IMR-90 (cell line): Measurements from ENCODE around the gene VEGFA. TPM values are rescaled to one million over a fixed set of nuclear protein-coding genes. Genes with fewer than 3 reads are reported as not detected.

Experiments used
- ATAC-seq: fragments of 200-7000 bp; cut with Tn5 transposase; 2 replicates; pipeline ENCODE4 v1.9.1; 2020; ENCODE audit warnings: low read depth, mild to moderate bottlenecking, moderate library complexity
- BruUV-seq: library from RNA; stranded (reverse); fragments of 400-500 nt; replicated peaks from 2 replicates; lab custom pipeline; 2021; lab: Mats Ljungman, UMichigan
- CTCF ChIA-PET: fragments of 300-600 bp; formaldehyde crosslinking; extraction: SDS; loops from one replicate; lab custom pipeline; 2021; ENCODE audit warnings: antibody characterized with exemption; lab: Yijun Ruan, JAX
- POLR2A ChIA-PET: fragments of 300-600 bp; sonication (Branson Sonifier 250); formaldehyde crosslinking; loops from one replicate; lab custom pipeline; 2022; ENCODE audit warnings: antibody characterized with exemption; ENCODE audit not compliant: unreplicated experiment; lab: Charles Lee
- DNase-seq: peaks from one replicate; pipeline ENCODE4 v3.0.0; 2013
- H2AFZ ChIP-seq: replicated peaks from 2 replicates; pipeline ENCODE3; 2013; ENCODE audit warnings: low read length, mild to moderate bottlenecking; ENCODE audit not compliant: poor library complexity
- H2AK5ac ChIP-seq: 2 replicates; pipeline ENCODE4 v1.6.1; 2013; ENCODE audit warnings: low read depth, low read length, inconsistent platforms
- H2AK9ac ChIP-seq: replicated peaks from 2 replicates; pipeline ENCODE3; 2013; ENCODE audit warnings: mild to moderate bottlenecking, low read depth, low read length, moderate library complexity; ENCODE audit not compliant: poor library complexity
- H2BK120ac ChIP-seq: 2 replicates; pipeline ENCODE4 v1.6.1; 2013; ENCODE audit warnings: low read depth, low read length, inconsistent platforms
- H2BK15ac ChIP-seq: 3 replicates; pipeline ENCODE4 v1.6.1; 2013; ENCODE audit warnings: low read depth, low read length, inconsistent platforms
- H2BK20ac ChIP-seq: 2 replicates; pipeline ENCODE4 v1.6.1; 2013; ENCODE audit warnings: low read depth, mild to moderate bottlenecking, inconsistent platforms, low read length, moderate library complexity
- H2BK5ac ChIP-seq: 2 replicates; pipeline ENCODE4 v1.6.1; 2013; ENCODE audit warnings: mild to moderate bottlenecking, low read depth, low read length, inconsistent platforms; ENCODE audit not compliant: poor library complexity, severe bottlenecking
- H3K14ac ChIP-seq: replicated peaks from 2 replicates; pipeline ENCODE4 v1.6.1; 2013; ENCODE audit warnings: low read depth, low read length, inconsistent platforms
- H3K18ac ChIP-seq: 2 replicates; pipeline ENCODE4 v1.6.1; 2013; ENCODE audit warnings: low read depth, low read length, control low read depth
- H3K23ac ChIP-seq: 2 replicates; pipeline ENCODE4 v1.6.1; 2013; ENCODE audit warnings: low read depth, low read length, inconsistent platforms
- H3K27ac ChIP-seq: 2 replicates; pipeline ENCODE4 v1.5.1; 2013; ENCODE audit warnings: mild to moderate bottlenecking, control low read depth, low read length; ENCODE audit not compliant: insufficient read depth
- H3K27me3 ChIP-seq: 2 replicates; pipeline ENCODE4 v1.6.1; 2013; ENCODE audit warnings: low read length; ENCODE audit not compliant: control insufficient read depth, insufficient read depth
- H3K36me3 ChIP-seq: 2 replicates; pipeline ENCODE4 v1.6.1; 2013; ENCODE audit warnings: low read length, mixed read lengths; ENCODE audit not compliant: control insufficient read depth, insufficient read depth
- H3K4ac ChIP-seq: 2 replicates; pipeline ENCODE4 v1.6.1; 2013; ENCODE audit warnings: low read depth, low read length, inconsistent platforms
- H3K4me1 ChIP-seq: 2 replicates; pipeline ENCODE4 v1.6.1; 2013; ENCODE audit warnings: low read length, mixed read lengths; ENCODE audit not compliant: control insufficient read depth, insufficient read depth
- H3K4me2 ChIP-seq: 2 replicates; pipeline ENCODE4 v1.6.1; 2013; ENCODE audit warnings: low read depth, mild to moderate bottlenecking, control low read depth, low read length, moderate library complexity
- H3K4me3 ChIP-seq: 2 replicates; pipeline ENCODE4 v1.5.1; 2013; ENCODE audit warnings: low read depth, mild to moderate bottlenecking, control low read depth, low read length, moderate library complexity; ENCODE audit not compliant: insufficient read depth
- H3K56ac ChIP-seq: 2 replicates; pipeline ENCODE4 v1.6.1; 2013; ENCODE audit warnings: low read length, inconsistent platforms; ENCODE audit not compliant: insufficient read depth; ENCODE audit errors: extremely low read depth
- H3K79me1 ChIP-seq, 2 experiments: 2 replicates each; pipeline ENCODE4 v1.6.1; 2013; ENCODE audit warnings: low read length in 2 of 2, inconsistent platforms in 1 of 2, low read depth in 1 of 2
- H3K9ac ChIP-seq: 2 replicates; pipeline ENCODE4 v1.6.1; 2013; ENCODE audit warnings: low read depth, low read length, control low read depth
- H3K9me1 ChIP-seq: 2 replicates; pipeline ENCODE4 v1.6.1; 2013; ENCODE audit warnings: low read length, inconsistent platforms; ENCODE audit not compliant: insufficient read depth
- H3K9me3 ChIP-seq: 2 replicates; pipeline ENCODE4 v1.6.1; 2013; ENCODE audit warnings: low read length; ENCODE audit not compliant: control insufficient read depth, insufficient read depth
- H4K20me1 ChIP-seq: 2 replicates; pipeline ENCODE4 v1.6.1; 2013; ENCODE audit warnings: low read length, inconsistent platforms; ENCODE audit not compliant: insufficient read depth
- H4K5ac ChIP-seq: 2 replicates; pipeline ENCODE4 v1.6.1; 2013; ENCODE audit warnings: mild to moderate bottlenecking, low read depth, low read length, control low read depth
- H4K8ac ChIP-seq, 2 experiments: 2 replicates each; pipeline ENCODE4 v1.6.1; 2013; ENCODE audit warnings: low read depth in 2 of 2, low read length in 2 of 2, control low read depth in 1 of 2, inconsistent platforms in 1 of 2
- H4K91ac ChIP-seq: 2 replicates; pipeline ENCODE4 v1.6.1; 2013; ENCODE audit warnings: low read depth, low read length, inconsistent platforms; ENCODE audit not compliant: insufficient read depth
- CEBPB ChIP-seq: IDR thresholded peaks from 2 replicates; pipeline ENCODE4 v1.6.1; 2012; ENCODE audit warnings: low read depth, low read length, improper control_type of control experiment
- CHD1 ChIP-seq: IDR thresholded peaks from 2 replicates; pipeline ENCODE4 v1.6.1; 2012; ENCODE audit warnings: low read depth, low read length, improper control_type of control experiment
- MAFK ChIP-seq: IDR thresholded peaks from 2 replicates; pipeline ENCODE4 v1.6.1; 2012; ENCODE audit warnings: low read depth, low read length, improper control_type of control experiment
- MAZ ChIP-seq: IDR thresholded peaks from 2 replicates; pipeline ENCODE4 v1.6.1; 2012; ENCODE audit warnings: low read depth, mild to moderate bottlenecking, low read length, improper control_type of control experiment, moderate library complexity, borderline replicate concordance
- POLR2A ChIP-seq: IDR thresholded peaks from 2 replicates; pipeline ENCODE4 v1.6.1; 2012; ENCODE audit warnings: mild to moderate bottlenecking, low read depth, low read length
- RAD21 ChIP-seq: IDR thresholded peaks from 2 replicates; pipeline ENCODE4 v1.6.1; 2012; ENCODE audit warnings: low read length, improper control_type of control experiment
- RCOR1 ChIP-seq: IDR thresholded peaks from 2 replicates; pipeline ENCODE4 v1.6.1; 2012; ENCODE audit warnings: mild to moderate bottlenecking, low read length, improper control_type of control experiment; ENCODE audit not compliant: insufficient replicate concordance
- RFX5 ChIP-seq: IDR thresholded peaks from 2 replicates; pipeline ENCODE4 v1.8.0; 2012; ENCODE audit warnings: low read depth, mild to moderate bottlenecking, low read length, moderate library complexity
- WGBS, 2 experiments: methylation state at CpG; one replicate each; pipeline versions ENCODE4 v1.1.5 to v1.1.7; 2013; ENCODE audit warnings: missing lambda C conversion rate in 2 of 2; ENCODE audit not compliant: insufficient read length in 1 of 2; ENCODE audit errors: extremely low coverage in 2 of 2; 5-methylcytosine and 5-hydroxymethylcytosine counted together
- dilution Hi-C: fragments of 300-500 bp; cut with HindIII; formaldehyde crosslinking; loops from one replicate; pipeline ENCODE4 v1.14.3; 2018; ENCODE audit warnings: low sequenced_read_pairs; ENCODE audit not compliant: unreplicated experiment
- in situ Hi-C: fragments of 300-500 bp; cut with MboI; formaldehyde crosslinking; loops from 3 replicates; pipeline ENCODE4 v1.14.3; 2019; ENCODE audit warnings: low sequenced_read_pairs, inconsistent platforms, mixed read lengths
- intact Hi-C: fragments of 100-400 bp; cut with micrococcal nuclease; formaldehyde crosslinking; loops from 2 replicates; pipeline ENCODE4 v1.10.0; 2022
- polyA plus RNA-seq, 3 experiments: library from polyadenylated mRNA; depleted of rRNA; stranded (reverse); fragments of >200 nt; gene quantifications; 2 replicates each; pipeline ENCODE4 v1.2.3, GENCODE V29; 2012; ENCODE audit warnings: low replicate concordance in 1 of 3
- total RNA-seq: library from RNA; depleted of rRNA; stranded (reverse); fragments of >200 nt; gene quantifications from 2 replicates; pipeline ENCODE4 v1.2.3, GENCODE V29; 2012
- TF ChIP-seq, protein P1 (sequence below): conservative IDR thresholded peaks from 2 replicates; pipeline ENCODE4 v1.5.1; 2012; ENCODE audit warnings: mild to moderate bottlenecking, low read depth, low read length, improper control_type of control experiment

The VEGFA gene
- total and polyA plus RNA-seq, 2 of the 4 experiments (the other 2 are of a cell fraction): 190 to 234 TPM

GRCh38 chr6:43806043-43806757 is 36.2 kb downstream of the VEGFA start (continued):
- TF ChIP-seq, protein P1, sequence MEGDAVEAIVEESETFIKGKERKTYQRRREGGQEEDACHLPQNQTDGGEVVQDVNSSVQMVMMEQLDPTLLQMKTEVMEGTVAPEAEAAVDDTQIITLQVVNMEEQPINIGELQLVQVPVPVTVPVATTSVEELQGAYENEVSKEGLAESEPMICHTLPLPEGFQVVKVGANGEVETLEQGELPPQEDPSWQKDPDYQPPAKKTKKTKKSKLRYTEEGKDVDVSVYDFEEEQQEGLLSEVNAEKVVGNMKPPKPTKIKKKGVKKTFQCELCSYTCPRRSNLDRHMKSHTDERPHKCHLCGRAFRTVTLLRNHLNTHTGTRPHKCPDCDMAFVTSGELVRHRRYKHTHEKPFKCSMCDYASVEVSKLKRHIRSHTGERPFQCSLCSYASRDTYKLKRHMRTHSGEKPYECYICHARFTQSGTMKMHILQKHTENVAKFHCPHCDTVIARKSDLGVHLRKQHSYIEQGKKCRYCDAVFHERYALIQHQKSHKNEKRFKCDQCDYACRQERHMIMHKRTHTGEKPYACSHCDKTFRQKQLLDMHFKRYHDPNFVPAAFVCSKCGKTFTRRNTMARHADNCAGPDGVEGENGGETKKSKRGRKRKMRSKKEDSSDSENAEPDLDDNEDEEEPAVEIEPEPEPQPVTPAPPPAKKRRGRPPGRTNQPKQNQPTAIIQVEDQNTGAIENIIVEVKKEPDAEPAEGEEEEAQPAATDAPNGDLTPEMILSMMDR: no peak

DNA sequence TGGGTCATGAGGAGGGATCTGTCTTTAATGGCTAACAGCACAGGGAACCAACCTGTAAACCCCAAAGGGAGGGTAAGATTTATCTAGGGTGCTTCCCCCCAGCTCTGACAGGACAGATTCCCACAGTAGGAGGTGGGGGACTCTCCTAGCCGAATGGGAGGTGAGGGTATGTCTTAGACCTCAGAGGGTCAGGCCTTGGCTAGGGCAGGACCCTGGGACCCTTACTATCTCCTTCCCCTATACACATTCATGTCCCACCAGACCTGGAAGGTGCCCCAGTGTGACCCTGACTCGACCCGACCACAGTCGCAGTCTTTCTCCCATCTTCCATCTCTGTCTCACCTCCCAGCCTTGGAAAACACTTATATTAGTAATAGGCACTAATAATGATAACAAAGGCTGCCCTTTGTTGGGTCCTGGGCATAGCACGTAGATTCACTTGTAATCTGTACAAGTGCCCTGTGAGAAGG is 36.8 kb downstream of the VEGFA start:
- no peak for DNase-seq
- H3K9ac ChIP-seq: no peak overlapping the region
- CTCF ChIA-PET: interaction anchor here (1.1 to 1.2 kb wide), 2 partner anchors 13 to 18 kb away, joined by 3 read pairs; no protein-coding TSS in a partner anchor
- no peak overlapping the region for H2BK20ac ChIP-seq
- TF ChIP-seq RCOR1 (no peak), RAD21 (no peak), MAFK (no peak), CEBPB (no peak), CHD1 (no peak), RFX5 (no peak), MAZ (no peak), POLR2A (no peak)
- H3K36me3 ChIP-seq: no peaks in the 10 kb centered on the region
- H2BK5ac ChIP-seq: no peak overlapping the region
- no peak overlapping the region for H4K8ac ChIP-seq
- dilution Hi-C loops (no loop called here), intact Hi-C loops (no loop called here), in situ Hi-C loops (no loop called here)
- H4K20me1 ChIP-seq: no peaks in the 10 kb centered on the region
- no peaks in the 10 kb centered on the region for H3K9me3 ChIP-seq
- H3K79me1 ChIP-seq: no peaks in the 10 kb centered on the region
- H2BK120ac ChIP-seq: no peak overlapping the region
- 0 out of 2 replicates have a peak overlapping the region, but pooled peaks have one; percentile 4 for H3K4ac ChIP-seq
- no TSS peak for BruUV-seq
- no peak for ATAC-seq
- H3K27me3 ChIP-seq: 0 out of 2 replicates have a peak, but pooled peaks cover 2% of the 10 kb centered on the region
- no peak overlapping the region for H3K4me3 ChIP-seq
- no peak overlapping the region for H2AFZ ChIP-seq
- H2AK9ac ChIP-seq: no peak overlapping the region
- no peak overlapping the region for H4K5ac ChIP-seq
- H4K91ac ChIP-seq: no peak overlapping the region; the same call in 1 of the 2 replicates
- peak overlapping the region; percentile 4; the same call in 1 of the 2 replicates for H3K18ac ChIP-seq
- H3K56ac ChIP-seq: no peak overlapping the region
- H3K27ac ChIP-seq: no peak overlapping the region
- 0 out of 2 replicates have a peak, but pooled peaks cover 2% of the 10 kb centered on the region for H3K9me1 ChIP-seq
- POLR2A ChIA-PET: no interaction called here
- no peak overlapping the region for H3K14ac ChIP-seq
- H2BK15ac ChIP-seq: no peak overlapping the region
- H3K4me1 ChIP-seq: peaks cover 26% of the 10 kb centered on the region
- no CpG with 5 or more reads among the region's 5 CpGs for WGBS, 2 experiments
- 0 out of 2 replicates have a peak overlapping the region, but pooled peaks have one; percentile 0 for H3K23ac ChIP-seq
- no peak overlapping the region; the same call in 1 of the 2 replicates for H2AK5ac ChIP-seq
- no peak overlapping the region; the same call in 1 of the 2 replicates for H3K4me2 ChIP-seq
